Bronchial epithelial cell (primary cell): ENCODE results near the gene MICAL2. TPM values are rescaled to one million over a fixed set of nuclear protein-coding genes. Genes with fewer than 3 reads are reported as not detected.

ENCODE experiments used
- DNase-seq: peaks from one replicate; pipeline ENCODE4 v3.0.0-alpha.2; 2010; ENCODE audit warnings: low read depth
- FAIRE-seq: peaks from 2 replicates; lab custom pipeline; 2011; peaks lifted over from hg19 to GRCh38; lab: Jason Lieb, UNC
- H3K27me3 ChIP-seq: 2 replicates; pipeline ENCODE4 v1.5.1; 2011; ENCODE audit warnings: low read length; ENCODE audit not compliant: control insufficient read depth, insufficient read depth
- H3K36me3 ChIP-seq: 2 replicates; pipeline ENCODE4 v1.5.1; 2011; ENCODE audit warnings: low read length; ENCODE audit not compliant: control insufficient read depth, insufficient read depth
- H3K4me3 ChIP-seq: 2 replicates; pipeline ENCODE4 v1.5.1; 2011; ENCODE audit warnings: mild to moderate bottlenecking, low read depth, low read length, control low read depth
- CTCF ChIP-seq: IDR thresholded peaks from 2 replicates; pipeline ENCODE4 v1.5.1; 2011; ENCODE audit warnings: mild to moderate bottlenecking, moderate library complexity, low read length, control low read depth, inconsistent platforms; ENCODE audit not compliant: insufficient read depth, severe bottlenecking
- total RNA-seq: library from RNA; depleted of rRNA; stranded (reverse); fragments of >200 nt; gene quantifications from 2 replicates; pipeline ENCODE4 v1.2.1, GENCODE V29; 2014

The MICAL2 gene
- total RNA-seq, 1 donor from 2014 or later: 75.0 TPM

GRCh38 chr11:12180257-12181205, 70.1 kb downstream of the MICAL2 start:
- TF ChIP-seq CTCF: no peak
- H3K27me3 ChIP-seq: no peaks in the 10 kb centered on the region
- H3K4me3 ChIP-seq: no peak overlapping the region
- H3K36me3 ChIP-seq: no peaks in the 10 kb centered on the region
- FAIRE-seq (no peak), DNase-seq (no peak)

- DNase-seq (no peak), FAIRE-seq (no peak)
- Histone ChIP-seq H3K27me3 (no peaks in the 10 kb centered on the region), H3K36me3 (no peaks in the 10 kb centered on the region), H3K4me3 (no peak overlapping the region)
- no peak for TF ChIP-seq CTCF
Observed at GRCh38 chr11:12182302-12182675, 71.9 kb downstream of the MICAL2 start.

GRCh38 chr11:12182676-12183541, 72.5 kb downstream of the MICAL2 start:
- DNase-seq (peak; percentile 93), FAIRE-seq (peak; percentile 40)
- no peaks in the 10 kb centered on the region for H3K27me3 ChIP-seq
- no peak for TF ChIP-seq CTCF
- no peak overlapping the region for H3K4me3 ChIP-seq
- H3K36me3 ChIP-seq: no peaks in the 10 kb centered on the region

GRCh38 chr11:12183827-12184620, 73.6 kb downstream of the MICAL2 start:
- FAIRE-seq (no peak), DNase-seq (no peak)
- H3K36me3 ChIP-seq: no peaks in the 10 kb centered on the region
- H3K4me3 ChIP-seq: no peak overlapping the region
- H3K27me3 ChIP-seq: no peaks in the 10 kb centered on the region
- no peak for TF ChIP-seq CTCF

- TF ChIP-seq CTCF: no peak
- FAIRE-seq: no peak
Observed at GRCh38 chr11:12184699-12185098, 74.3 kb downstream of the MICAL2 start.

More at GRCh38 chr11:12184699-12185098, 74.3 kb downstream of the MICAL2 start:
- DNase-seq: no peak
- Histone ChIP-seq H3K27me3 (no peaks in the 10 kb centered on the region), H3K4me3 (no peak overlapping the region), H3K36me3 (no peaks in the 10 kb centered on the region)
